ENCODE data around the gene GPX1. TPM values are rescaled to one million over a fixed set of nuclear protein-coding genes. Genes with fewer than 3 reads are reported as not detected.

The GPX1 gene
- total and polyA plus RNA-seq, 2 experiments from 2014 or later = 186 to 440 TPM

- TF ChIP-seq CTCF (IDR thresholded peaks at IDR 0.05; ENCODE audit: poor library complexity) (no peak), EZH2phosphoT487 (IDR thresholded peaks at IDR 0.05; ENCODE audit: low read depth, severe bottlenecking, unreplicated experiment) (no peak), EZH2 (IDR thresholded peaks at IDR 0.05; ENCODE audit: borderline replicate concordance) (no peak)
- H3K27ac ChIP-seq = no peak overlapping the region
- peaks cover 100% of the 10 kb centered on the region for H3K79me2 ChIP-seq
- H3K9me2 ChIP-seq (replicated peaks; ENCODE audit: insufficient read depth) = no peaks in the 10 kb centered on the region
- no peak overlapping the region for H3K4me2 ChIP-seq
- no peaks in the 10 kb centered on the region for H3K27me3 ChIP-seq
- H3K4me3 ChIP-seq = no peak overlapping the region
- WGBS (ENCODE audit: low lambda C conversion rate, missing lambda C conversion rate) = 89% methylated on average over 11 of the region's 11 CpGs
- no peaks in the 10 kb centered on the region for H3K36me3 ChIP-seq (replicated peaks; ENCODE audit: insufficient read depth, low read depth)
- no peak overlapping the region for H2AFZ ChIP-seq
- no peaks in the 10 kb centered on the region for H3K4me1 ChIP-seq (ENCODE audit: insufficient read depth)
- no peaks in the 10 kb centered on the region for H3K9me3 ChIP-seq (ENCODE audit: low read depth)
- no peak for DNase-seq (ENCODE audit: low spot score)
- peaks cover 99% of the 10 kb centered on the region for H4K20me1 ChIP-seq (ENCODE audit: insufficient read depth, poor library complexity, severe bottlenecking)
Measured at GRCh38 chr3:49386056-49386756, 28.1 kb upstream of the GPX1 start.

- Histone ChIP-seq H3K9me3 (ENCODE audit: low read depth) (no peaks in the 10 kb centered on the region), H3K27ac (no peak overlapping the region), H3K4me1 (ENCODE audit: insufficient read depth) (no peaks in the 10 kb centered on the region), H4K20me1 (ENCODE audit: insufficient read depth, poor library complexity, severe bottlenecking) (peaks cover 99% of the 10 kb centered on the region), H3K4me2 (no peak overlapping the region), H3K27me3 (no peaks in the 10 kb centered on the region), H3K79me2 (peaks cover 100% of the 10 kb centered on the region), H3K36me3 (replicated peaks; ENCODE audit: insufficient read depth, low read depth) (no peaks in the 10 kb centered on the region), H3K9me2 (replicated peaks; ENCODE audit: insufficient read depth) (no peaks in the 10 kb centered on the region), H3K4me3 (no peak overlapping the region), H2AFZ (no peak overlapping the region)
- TF ChIP-seq EZH2phosphoT487 (IDR thresholded peaks at IDR 0.05; ENCODE audit: low read depth, severe bottlenecking, unreplicated experiment) (no peak), CTCF (IDR thresholded peaks at IDR 0.05; ENCODE audit: poor library complexity) (no peak), EZH2 (IDR thresholded peaks at IDR 0.05; ENCODE audit: borderline replicate concordance) (no peak)
- WGBS (ENCODE audit: low lambda C conversion rate, missing lambda C conversion rate) = 97% methylated on average over 1 of the region's 1 CpG
- DNase-seq (ENCODE audit: low spot score) = no peak
Measured at GRCh38 chr3:49385617-49386016, 27.5 kb upstream of the GPX1 start.

GRCh38 chr3:49383387-49383786, 25.2 kb upstream of the GPX1 start:
- Histone ChIP-seq H3K9me3 (ENCODE audit: low read depth) (no peaks in the 10 kb centered on the region), H3K4me3 (no peak overlapping the region), H3K27me3 (no peaks in the 10 kb centered on the region), H3K4me1 (ENCODE audit: insufficient read depth) (no peaks in the 10 kb centered on the region), H3K4me2 (no peak overlapping the region), H3K9me2 (replicated peaks; ENCODE audit: insufficient read depth) (no peaks in the 10 kb centered on the region), H4K20me1 (ENCODE audit: insufficient read depth, poor library complexity, severe bottlenecking) (peaks cover 98% of the 10 kb centered on the region), H3K36me3 (replicated peaks; ENCODE audit: insufficient read depth, low read depth) (no peaks in the 10 kb centered on the region), H3K79me2 (peaks cover 100% of the 10 kb centered on the region), H2AFZ (no peak overlapping the region), H3K27ac (no peak overlapping the region)
- TF ChIP-seq EZH2 (IDR thresholded peaks at IDR 0.05; ENCODE audit: borderline replicate concordance) (no peak), CTCF (IDR thresholded peaks at IDR 0.05; ENCODE audit: poor library complexity) (no peak), EZH2phosphoT487 (IDR thresholded peaks at IDR 0.05; ENCODE audit: low read depth, severe bottlenecking, unreplicated experiment) (no peak)
- DNase-seq (ENCODE audit: low spot score) = no peak
- WGBS (ENCODE audit: low lambda C conversion rate, missing lambda C conversion rate) = 78% methylated on average over 5 of the region's 5 CpGs

All from hepatocyte (in vitro differentiated cells).